Neural progenitor cell (in vitro differentiated cells): ENCODE results near the gene CLPTM1.
"Not testable (repeated sequence)": the region's sequence is repeated elsewhere in the genome, so short reads cannot be mapped to it uniquely, and the experiment has no call there.

ENCODE experiments used
- EZH2 ChIP-seq: fragments of 200-600 bp; sonication (generic); IDR thresholded peaks from 2 replicates; pipeline ENCODE4 v1.6.1; 2017; ENCODE audit warnings: antibody characterized with exemption, mild to moderate bottlenecking, moderate library complexity
- TF ChIP-seq, protein P1 (sequence below): fragments of 200-600 bp; sonication (generic); IDR thresholded peaks from 2 replicates; pipeline ENCODE4 v1.5.1; 2017; ENCODE audit warnings: antibody characterized with exemption, mild to moderate bottlenecking

DNA sequence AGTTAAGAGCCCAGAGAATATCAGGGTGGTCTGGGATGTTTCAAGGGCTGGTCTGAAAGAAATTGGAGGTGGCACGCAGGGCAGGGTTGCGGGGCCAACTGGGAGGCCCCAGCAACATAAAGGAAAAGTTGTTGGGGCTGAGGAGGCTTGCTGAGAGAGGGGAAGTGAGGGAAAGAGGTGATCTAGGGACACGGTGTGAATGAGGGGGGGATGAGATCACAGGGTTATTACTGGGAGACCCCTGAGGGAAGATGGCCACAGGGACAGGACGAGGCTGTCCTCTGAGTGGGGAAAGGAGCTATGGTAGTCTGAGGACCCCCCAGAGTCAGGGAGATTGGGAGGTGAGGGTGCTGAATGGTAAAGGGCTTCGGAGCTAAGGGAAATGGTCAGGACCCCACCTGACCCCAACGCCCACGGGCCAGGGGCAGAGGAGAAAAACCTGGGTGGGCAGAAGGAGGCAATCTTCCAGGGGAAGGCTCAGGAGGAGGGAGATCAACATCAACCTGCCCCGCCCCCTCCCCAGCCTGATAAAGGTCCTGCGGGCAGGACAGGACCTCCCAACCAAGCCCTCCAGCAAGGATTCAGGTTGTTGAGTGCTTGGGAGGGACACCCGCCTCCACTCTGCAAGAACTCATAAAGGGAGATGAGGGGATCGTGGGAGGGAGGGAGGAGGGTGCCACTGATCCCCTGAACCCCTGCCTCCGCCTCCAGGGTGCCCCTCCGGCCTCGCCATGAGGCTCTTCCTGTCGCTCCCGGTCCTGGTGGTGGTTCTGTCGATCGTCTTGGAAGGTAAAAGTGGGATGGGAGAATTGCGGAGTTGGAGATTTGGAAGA is 28.7 kb upstream of the CLPTM1 start:
- TF ChIP-seq, protein P1, sequence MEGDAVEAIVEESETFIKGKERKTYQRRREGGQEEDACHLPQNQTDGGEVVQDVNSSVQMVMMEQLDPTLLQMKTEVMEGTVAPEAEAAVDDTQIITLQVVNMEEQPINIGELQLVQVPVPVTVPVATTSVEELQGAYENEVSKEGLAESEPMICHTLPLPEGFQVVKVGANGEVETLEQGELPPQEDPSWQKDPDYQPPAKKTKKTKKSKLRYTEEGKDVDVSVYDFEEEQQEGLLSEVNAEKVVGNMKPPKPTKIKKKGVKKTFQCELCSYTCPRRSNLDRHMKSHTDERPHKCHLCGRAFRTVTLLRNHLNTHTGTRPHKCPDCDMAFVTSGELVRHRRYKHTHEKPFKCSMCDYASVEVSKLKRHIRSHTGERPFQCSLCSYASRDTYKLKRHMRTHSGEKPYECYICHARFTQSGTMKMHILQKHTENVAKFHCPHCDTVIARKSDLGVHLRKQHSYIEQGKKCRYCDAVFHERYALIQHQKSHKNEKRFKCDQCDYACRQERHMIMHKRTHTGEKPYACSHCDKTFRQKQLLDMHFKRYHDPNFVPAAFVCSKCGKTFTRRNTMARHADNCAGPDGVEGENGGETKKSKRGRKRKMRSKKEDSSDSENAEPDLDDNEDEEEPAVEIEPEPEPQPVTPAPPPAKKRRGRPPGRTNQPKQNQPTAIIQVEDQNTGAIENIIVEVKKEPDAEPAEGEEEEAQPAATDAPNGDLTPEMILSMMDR, result not testable (repeated sequence)
- TF ChIP-seq EZH2, result not testable (repeated sequence)
